A673 (cell line): ENCODE data around the gene FLOT2.

Experiments used
- EZH2 ChIP-seq: fragments of 200-600 bp; sonication (generic); IDR thresholded peaks from 2 replicates; pipeline ENCODE4 v1.6.1; 2017; ENCODE audit warnings: borderline replicate concordance, low read depth, mild to moderate bottlenecking, mixed read lengths, antibody characterized with exemption, low read length; ENCODE audit not compliant: poor library complexity, severe bottlenecking
- TF ChIP-seq, protein P1 (sequence below): fragments of 300-800, 200-600 bp; sonication (generic); conservative IDR thresholded peaks from 2 replicates; pipeline ENCODE4 v1.5.1; 2017; ENCODE audit warnings: low read depth, mild to moderate bottlenecking, antibody characterized with exemption, low read length, moderate library complexity, mixed read lengths

- TF ChIP-seq, protein P1, sequence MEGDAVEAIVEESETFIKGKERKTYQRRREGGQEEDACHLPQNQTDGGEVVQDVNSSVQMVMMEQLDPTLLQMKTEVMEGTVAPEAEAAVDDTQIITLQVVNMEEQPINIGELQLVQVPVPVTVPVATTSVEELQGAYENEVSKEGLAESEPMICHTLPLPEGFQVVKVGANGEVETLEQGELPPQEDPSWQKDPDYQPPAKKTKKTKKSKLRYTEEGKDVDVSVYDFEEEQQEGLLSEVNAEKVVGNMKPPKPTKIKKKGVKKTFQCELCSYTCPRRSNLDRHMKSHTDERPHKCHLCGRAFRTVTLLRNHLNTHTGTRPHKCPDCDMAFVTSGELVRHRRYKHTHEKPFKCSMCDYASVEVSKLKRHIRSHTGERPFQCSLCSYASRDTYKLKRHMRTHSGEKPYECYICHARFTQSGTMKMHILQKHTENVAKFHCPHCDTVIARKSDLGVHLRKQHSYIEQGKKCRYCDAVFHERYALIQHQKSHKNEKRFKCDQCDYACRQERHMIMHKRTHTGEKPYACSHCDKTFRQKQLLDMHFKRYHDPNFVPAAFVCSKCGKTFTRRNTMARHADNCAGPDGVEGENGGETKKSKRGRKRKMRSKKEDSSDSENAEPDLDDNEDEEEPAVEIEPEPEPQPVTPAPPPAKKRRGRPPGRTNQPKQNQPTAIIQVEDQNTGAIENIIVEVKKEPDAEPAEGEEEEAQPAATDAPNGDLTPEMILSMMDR: no peak
- no peak for TF ChIP-seq EZH2
These were observed 23.7 kb downstream of the FLOT2 start for GRCh38 chr17:28873839-28874238.
